Trophoblast cell (in vitro differentiated cells and primary cell): ENCODE results near the gene HS2ST1.

Experiments
- DNase-seq, 2 donors: peaks; one replicate each; pipeline ENCODE4 v3.0.0-alpha.2; 2016
- H2AFZ ChIP-seq: 2 replicates; pipeline ENCODE4 v1.6.1; 2013; ENCODE audit warnings: low read length, moderate library complexity, mild to moderate bottlenecking; ENCODE audit not compliant: insufficient read depth, poor library complexity
- H2AK5ac ChIP-seq: 2 replicates; pipeline ENCODE4 v1.6.1; 2013; ENCODE audit warnings: mild to moderate bottlenecking, low read length
- H2BK120ac ChIP-seq: 2 replicates; pipeline ENCODE4 v1.6.1; 2013; ENCODE audit warnings: low read length, mild to moderate bottlenecking, moderate library complexity; ENCODE audit not compliant: insufficient read depth, poor library complexity
- H2BK12ac ChIP-seq: 2 replicates; pipeline ENCODE4 v1.6.1; 2013; ENCODE audit warnings: mild to moderate bottlenecking, low read length, moderate library complexity
- H2BK5ac ChIP-seq: 2 replicates; pipeline ENCODE4 v1.6.1; 2013; ENCODE audit warnings: low read length, low read depth, moderate library complexity, mild to moderate bottlenecking; ENCODE audit not compliant: poor library complexity
- H3K14ac ChIP-seq: 2 replicates; pipeline ENCODE4 v1.6.1; 2013; ENCODE audit warnings: mild to moderate bottlenecking, low read length
- H3K18ac ChIP-seq: 2 replicates; pipeline ENCODE4 v1.6.1; 2013; ENCODE audit warnings: mild to moderate bottlenecking, low read length
- H3K23ac ChIP-seq: 2 replicates; pipeline ENCODE4 v1.6.1; 2013; ENCODE audit warnings: low read length
- H3K27ac ChIP-seq: 2 replicates; pipeline ENCODE4 v1.5.1; 2013; ENCODE audit warnings: low read depth, mild to moderate bottlenecking, inconsistent platforms, low read length, moderate library complexity
- H3K27me3 ChIP-seq: 2 replicates; pipeline ENCODE4 v1.6.1; 2013; ENCODE audit warnings: inconsistent platforms, mild to moderate bottlenecking, low read length, moderate library complexity; ENCODE audit not compliant: insufficient read depth
- H3K36me3 ChIP-seq, 2 experiments: 1 replicate in 1 of 2; 2 replicates in 1 of 2; pipeline ENCODE4 v1.6.1; 2013; ENCODE audit warnings: low read length in 2 of 2, mild to moderate bottlenecking in 2 of 2, moderate library complexity in 1 of 2; ENCODE audit not compliant: insufficient read depth in 2 of 2, control insufficient read depth in 1 of 2
- H3K4ac ChIP-seq: 2 replicates; pipeline ENCODE4 v1.6.1; 2013; ENCODE audit warnings: low read depth, mild to moderate bottlenecking, low read length, moderate library complexity
- H3K4me1 ChIP-seq, 2 experiments: 1 replicate in 1 of 2; 2 replicates in 1 of 2; pipeline ENCODE4 v1.6.1; 2013; ENCODE audit warnings: low read length in 2 of 2, mild to moderate bottlenecking in 2 of 2, moderate library complexity in 1 of 2; ENCODE audit not compliant: insufficient read depth in 2 of 2, control insufficient read depth in 1 of 2
- H3K4me2 ChIP-seq: 2 replicates; pipeline ENCODE4 v1.6.1; 2013; ENCODE audit warnings: inconsistent platforms, mild to moderate bottlenecking, low read length, moderate library complexity
- H3K4me3 ChIP-seq: 2 replicates; pipeline ENCODE4 v1.5.1; 2013; ENCODE audit warnings: mild to moderate bottlenecking, low read depth, low read length, inconsistent platforms
- H3K79me1 ChIP-seq: one replicate; pipeline ENCODE4 v1.6.1; 2013; ENCODE audit warnings: low read length
- H3K79me2 ChIP-seq: 2 replicates; pipeline ENCODE4 v1.6.1; 2013; ENCODE audit warnings: low read length, mild to moderate bottlenecking; ENCODE audit not compliant: control insufficient read depth, insufficient read depth, poor library complexity
- H3K9ac ChIP-seq: 2 replicates; pipeline ENCODE4 v1.6.1; 2013; ENCODE audit warnings: mild to moderate bottlenecking, low read length
- H3K9me3 ChIP-seq: 2 replicates; pipeline ENCODE4 v1.6.1; 2013; ENCODE audit warnings: low read depth, mild to moderate bottlenecking, control low read depth, inconsistent platforms, low read length; ENCODE audit not compliant: insufficient read depth
- H4K12ac ChIP-seq: 2 replicates; pipeline ENCODE4 v1.6.1; 2013; ENCODE audit warnings: low read depth, mild to moderate bottlenecking, low read length, moderate library complexity
- H4K8ac ChIP-seq: 2 replicates; pipeline ENCODE4 v1.6.1; 2013; ENCODE audit warnings: low read depth, mild to moderate bottlenecking, low read length, moderate library complexity
- H4K91ac ChIP-seq: one replicate; pipeline ENCODE4 v1.6.1; 2013; ENCODE audit warnings: low read depth, mild to moderate bottlenecking, low read length, moderate library complexity
- WGBS: extraction: QIAGEN DNeasy Blood & Tissue Kit; methylation state at CpG from one replicate; pipeline ENCODE4 v1.1.7; 2013; ENCODE audit warnings: missing lambda C conversion rate; ENCODE audit not compliant: insufficient read length, insufficient coverage; ENCODE audit errors: extremely low coverage; 5-methylcytosine and 5-hydroxymethylcytosine counted together

The HS2ST1 gene

GRCh38 chr1:87093286-87093685, 178.9 kb downstream of the HS2ST1 start:
- H2BK12ac ChIP-seq: no peak overlapping the region
- H3K36me3 ChIP-seq: no peaks in the 10 kb centered on the region
- no peak overlapping the region for H4K91ac ChIP-seq
- H3K27me3 ChIP-seq: no peaks in the 10 kb centered on the region
- H2AK5ac ChIP-seq: no peak overlapping the region
- H3K23ac ChIP-seq: no peak overlapping the region
- no peak overlapping the region for H3K4ac ChIP-seq
- H4K12ac ChIP-seq: no peak overlapping the region
- H3K4me2 ChIP-seq: no peak overlapping the region
- peak overlapping the region; percentile 20 for H3K27ac ChIP-seq
- H4K8ac ChIP-seq: no peak overlapping the region
- WGBS: no CpG with 5 or more reads among the region's 4 CpGs
- H3K4me3 ChIP-seq: no peak overlapping the region
- H3K79me2 ChIP-seq: no peaks in the 10 kb centered on the region
- no peak overlapping the region for H2BK120ac ChIP-seq
- no peak overlapping the region for H2AFZ ChIP-seq
- H3K14ac ChIP-seq: no peak overlapping the region
- H2BK5ac ChIP-seq: no peak overlapping the region
- DNase-seq: peak; percentile 35 to 67
- no peaks in the 10 kb centered on the region for H3K79me1 ChIP-seq
- no peak overlapping the region for H3K9ac ChIP-seq
- H3K18ac ChIP-seq: no peak overlapping the region
- H3K4me1 ChIP-seq: peaks cover 0 to 4% of the 10 kb centered on the region in 2 experiments
- no peaks in the 10 kb centered on the region for H3K9me3 ChIP-seq

- no peak overlapping the region for H2BK5ac ChIP-seq
- no peak overlapping the region for H4K12ac ChIP-seq
- H3K79me2 ChIP-seq: no peaks in the 10 kb centered on the region
- H3K14ac ChIP-seq: no peak overlapping the region
- no peak overlapping the region for H3K4ac ChIP-seq
- no peak overlapping the region for H4K8ac ChIP-seq
- no peak overlapping the region for H3K23ac ChIP-seq
- H3K9me3 ChIP-seq: no peaks in the 10 kb centered on the region
- H3K27ac ChIP-seq: no peak overlapping the region
- H2BK120ac ChIP-seq: no peak overlapping the region
- no peak overlapping the region for H2AFZ ChIP-seq
- no peak overlapping the region for H3K4me2 ChIP-seq
- H3K18ac ChIP-seq: no peak overlapping the region
- no peak for DNase-seq
- H4K91ac ChIP-seq: no peak overlapping the region
- peaks cover 0 to 4% of the 10 kb centered on the region in 2 experiments for H3K4me1 ChIP-seq
- H3K79me1 ChIP-seq: no peaks in the 10 kb centered on the region
- no peak overlapping the region for H2AK5ac ChIP-seq
- no peak overlapping the region for H3K9ac ChIP-seq
- no CpG with 5 or more reads among the region's 2 CpGs for WGBS
- no peak overlapping the region for H3K4me3 ChIP-seq
- no peaks in the 10 kb centered on the region for H3K27me3 ChIP-seq
- no peak overlapping the region for H2BK12ac ChIP-seq
- no peaks in the 10 kb centered on the region for H3K36me3 ChIP-seq
These were observed 179.8 kb downstream of the HS2ST1 start for GRCh38 chr1:87094238-87094637.

GRCh38 chr1:87100271-87100670, 185.8 kb downstream of the HS2ST1 start:
- no peak overlapping the region for H2BK120ac ChIP-seq
- no peaks in the 10 kb centered on the region for H3K4me1 ChIP-seq
- DNase-seq: no peak
- no peaks in the 10 kb centered on the region for H3K27me3 ChIP-seq
- no peaks in the 10 kb centered on the region for H3K79me1 ChIP-seq
- no peak overlapping the region for H3K18ac ChIP-seq
- H4K12ac ChIP-seq: no peak overlapping the region
- H2AFZ ChIP-seq: no peak overlapping the region
- H3K4me2 ChIP-seq: no peak overlapping the region
- WGBS: no CpG with 5 or more reads among the region's 1 CpG
- H3K4me3 ChIP-seq: no peak overlapping the region
- no peak overlapping the region for H2AK5ac ChIP-seq
- no peaks in the 10 kb centered on the region for H3K79me2 ChIP-seq
- no peak overlapping the region for H2BK12ac ChIP-seq
- H4K91ac ChIP-seq: no peak overlapping the region
- no peak overlapping the region for H3K27ac ChIP-seq
- H3K23ac ChIP-seq: no peak overlapping the region
- no peak overlapping the region for H4K8ac ChIP-seq
- H3K36me3 ChIP-seq: no peaks in the 10 kb centered on the region
- H3K9ac ChIP-seq: no peak overlapping the region
- no peak overlapping the region for H2BK5ac ChIP-seq
- no peak overlapping the region for H3K4ac ChIP-seq
- no peaks in the 10 kb centered on the region for H3K9me3 ChIP-seq
- no peak overlapping the region for H3K14ac ChIP-seq

- no peak overlapping the region for H2AK5ac ChIP-seq
- H3K79me2 ChIP-seq: no peaks in the 10 kb centered on the region
- no peak overlapping the region for H4K12ac ChIP-seq
- H3K79me1 ChIP-seq: no peaks in the 10 kb centered on the region
- H3K27ac ChIP-seq: no peak overlapping the region
- DNase-seq: no peak
- no peak overlapping the region for H3K18ac ChIP-seq
- H4K8ac ChIP-seq: no peak overlapping the region
- no peak overlapping the region for H2BK120ac ChIP-seq
- no peaks in the 10 kb centered on the region for H3K9me3 ChIP-seq
- no peaks in the 10 kb centered on the region for H3K27me3 ChIP-seq
- H3K4ac ChIP-seq: no peak overlapping the region
- H3K9ac ChIP-seq: no peak overlapping the region
- no peak overlapping the region for H3K4me2 ChIP-seq
- H4K91ac ChIP-seq: no peak overlapping the region
- no peak overlapping the region for H2AFZ ChIP-seq
- H2BK5ac ChIP-seq: no peak overlapping the region
- no peak overlapping the region for H3K14ac ChIP-seq
- H3K36me3 ChIP-seq: no peaks in the 10 kb centered on the region
- no peaks in the 10 kb centered on the region for H3K4me1 ChIP-seq
- no peak overlapping the region for H3K4me3 ChIP-seq
- no peak overlapping the region for H2BK12ac ChIP-seq
- H3K23ac ChIP-seq: no peak overlapping the region
These were observed 188.6 kb downstream of the HS2ST1 start for GRCh38 chr1:87103074-87103473.
